ENCODE measurements around the gene GFRA3.
A peak's percentile ranks its signal among the peaks of the same experiment; 100 is the strongest.

Gene GFRA3

GRCh38 chr5:138287246-138287645 is 12.8 kb upstream of the GFRA3 start:
- in situ Hi-C loops (cut with HindIII; ENCODE audit: low sequenced_read_pairs), result no loop called here
- H3K4me3 ChIP-seq (ENCODE audit: low read depth, low read length), result no peak overlapping the region
- TF ChIP-seq CTCF (IDR thresholded peaks at IDR 0.05; ENCODE audit: low read depth, low read length, missing control alignments), result no peak
- no peak for DNase-seq (ENCODE audit: low read depth)

GRCh38 chr5:138282920-138283742 is 8.7 kb upstream of the GFRA3 start:
- peak; percentile 26 for DNase-seq (ENCODE audit: low read depth)
- TF ChIP-seq CTCF (IDR thresholded peaks at IDR 0.05; ENCODE audit: low read depth, low read length, missing control alignments), result peak; percentile 59
- in situ Hi-C loops (cut with HindIII; ENCODE audit: low sequenced_read_pairs), result no loop called here
- H3K4me3 ChIP-seq (ENCODE audit: low read depth, low read length), result no peak overlapping the region

- no peak for TF ChIP-seq CTCF (IDR thresholded peaks at IDR 0.05; ENCODE audit: low read depth, low read length, missing control alignments)
- no peak for DNase-seq (ENCODE audit: low read depth)
- in situ Hi-C loops (cut with HindIII; ENCODE audit: low sequenced_read_pairs), result no loop called here
- H3K4me3 ChIP-seq (ENCODE audit: low read depth, low read length), result no peak overlapping the region
These were observed 6.5 kb upstream of the GFRA3 start for GRCh38 chr5:138280915-138281314.

GRCh38 chr5:138276402-138277054 is 2.1 kb upstream of the GFRA3 start:
- in situ Hi-C loops (cut with HindIII; ENCODE audit: low sequenced_read_pairs), result no loop called here
- H3K4me3 ChIP-seq (ENCODE audit: low read depth, low read length), result no peak overlapping the region
- no peak for TF ChIP-seq CTCF (IDR thresholded peaks at IDR 0.05; ENCODE audit: low read depth, low read length, missing control alignments)
- DNase-seq (ENCODE audit: low read depth), result no peak

- no peak for DNase-seq (ENCODE audit: low read depth)
- in situ Hi-C loops (cut with HindIII; ENCODE audit: low sequenced_read_pairs), result no loop called here
- no peak overlapping the region for H3K4me3 ChIP-seq (ENCODE audit: low read depth, low read length)
- TF ChIP-seq CTCF (IDR thresholded peaks at IDR 0.05; ENCODE audit: low read depth, low read length, missing control alignments), result no peak
These were observed 1.5 kb upstream of the GFRA3 start for GRCh38 chr5:138275895-138276294.

- no peak for TF ChIP-seq CTCF (IDR thresholded peaks at IDR 0.05; ENCODE audit: low read depth, low read length, missing control alignments)
- no peak overlapping the region for H3K4me3 ChIP-seq (ENCODE audit: low read depth, low read length)
- no peak for DNase-seq (ENCODE audit: low read depth)
- in situ Hi-C loops (cut with HindIII; ENCODE audit: low sequenced_read_pairs), result no loop called here
These were observed 960 bp upstream of the GFRA3 start for GRCh38 chr5:138275379-138275782.
